MG63 (cell line): ENCODE data around the gene ZNF70. TPM values are rescaled to one million over a fixed set of nuclear protein-coding genes. Genes with fewer than 3 reads are reported as not detected.

Experiments
- DNase-seq: peaks from one replicate; pipeline ENCODE4 v3.0.0-alpha.2; 2020
- H3K27me3 ChIP-seq: fragments of 250-450 bp; sonication (Bioruptor Pico); 2 replicates; pipeline ENCODE4 v1.5.1; 2020; ENCODE audit warnings: mild to moderate bottlenecking, moderate library complexity
- H3K36me3 ChIP-seq: fragments of 250-450 bp; sonication (Bioruptor Pico); 2 replicates; pipeline ENCODE4 v1.5.1; 2020; ENCODE audit warnings: mild to moderate bottlenecking, moderate library complexity
- H3K4me3 ChIP-seq: fragments of 250-450 bp; sonication (Bioruptor Pico); 2 replicates; pipeline ENCODE4 v1.5.1; 2020; ENCODE audit warnings: mild to moderate bottlenecking, moderate library complexity
- H3K9me3 ChIP-seq: fragments of 250-450 bp; sonication (Bioruptor Pico); 2 replicates; pipeline ENCODE4 v1.5.1; 2020; ENCODE audit warnings: mild to moderate bottlenecking, moderate library complexity
- total RNA-seq: library from RNA; depleted of rRNA; stranded (reverse); fragments of >200 nt; shearing (Covaris generic); gene quantifications from 2 replicates; pipeline ENCODE4 v1.2.3, GENCODE V29; 2014; ENCODE audit warnings: low replicate concordance

ZNF70 gene
- total RNA-seq, 1 experiment from 2014 or later, result 3.9 TPM

GRCh38 chr22:23767673-23768548, 17.0 kb upstream of the ZNF70 start, which contains the start of gene CHCHD10:
Gene CHCHD10 (minus strand): TSS chr22:23767972. CDS start chr22:23767874, 98 bp downstream.
- Histone ChIP-seq H3K9me3 (no peaks in the 10 kb centered on the region), H3K27me3 (no peaks in the 10 kb centered on the region), H3K36me3 (no peaks in the 10 kb centered on the region), H3K4me3 (no peak within 1 kb of the TSS)
- peak; percentile 35 for DNase-seq

GRCh38 chr22:23767303-23767672, 16.4 kb upstream of the ZNF70 start:
- DNase-seq, result no peak
- Histone ChIP-seq H3K27me3 (no peaks in the 10 kb centered on the region), H3K36me3 (no peaks in the 10 kb centered on the region), H3K4me3 (no peak overlapping the region), H3K9me3 (no peaks in the 10 kb centered on the region)

- no peaks in the 10 kb centered on the region for H3K36me3 ChIP-seq
- DNase-seq, result no peak
- no peaks in the 10 kb centered on the region for H3K27me3 ChIP-seq
- no peaks in the 10 kb centered on the region for H3K9me3 ChIP-seq
- no peak overlapping the region for H3K4me3 ChIP-seq
Measured at GRCh38 chr22:23764899-23765881, 14.3 kb upstream of the ZNF70 start.

GRCh38 chr22:23763954-23764353, 13.0 kb upstream of the ZNF70 start:
- no peaks in the 10 kb centered on the region for H3K36me3 ChIP-seq
- no peak for DNase-seq
- no peaks in the 10 kb centered on the region for H3K9me3 ChIP-seq
- no peaks in the 10 kb centered on the region for H3K27me3 ChIP-seq
- H3K4me3 ChIP-seq, result no peak overlapping the region

- H3K9me3 ChIP-seq, result no peaks in the 10 kb centered on the region
- no peak for DNase-seq
- no peak overlapping the region for H3K4me3 ChIP-seq
- H3K27me3 ChIP-seq, result no peaks in the 10 kb centered on the region
- H3K36me3 ChIP-seq, result no peaks in the 10 kb centered on the region
Measured at GRCh38 chr22:23763579-23763945, 12.7 kb upstream of the ZNF70 start.

- Histone ChIP-seq H3K36me3 (no peaks in the 10 kb centered on the region), H3K4me3 (no peak within 1 kb of the TSS), H3K9me3 (no peaks in the 10 kb centered on the region), H3K27me3 (no peaks in the 10 kb centered on the region)
- DNase-seq, result peak; percentile 24
Measured at GRCh38 chr22:23762842-23763578, 12.1 kb upstream of the ZNF70 start, which contains the start of gene C22orf15. Gene C22orf15 (plus strand): TSS chr22:23762990. CDS start chr22:23763307, 317 bp downstream.

- Histone ChIP-seq H3K4me3 (no peak overlapping the region), H3K9me3 (no peaks in the 10 kb centered on the region), H3K27me3 (no peaks in the 10 kb centered on the region), H3K36me3 (no peaks in the 10 kb centered on the region)
- DNase-seq, result no peak
Measured at GRCh38 chr22:23760056-23760455, 9.1 kb upstream of the ZNF70 start.

GRCh38 chr22:23759566-23759965, 8.7 kb upstream of the ZNF70 start:
- H3K4me3 ChIP-seq, result no peak overlapping the region
- no peak for DNase-seq
- H3K9me3 ChIP-seq, result no peaks in the 10 kb centered on the region
- no peaks in the 10 kb centered on the region for H3K36me3 ChIP-seq
- H3K27me3 ChIP-seq, result no peaks in the 10 kb centered on the region

- DNase-seq, result no peak
- Histone ChIP-seq H3K27me3 (no peaks in the 10 kb centered on the region), H3K9me3 (no peaks in the 10 kb centered on the region), H3K36me3 (no peaks in the 10 kb centered on the region), H3K4me3 (no peak overlapping the region)
Measured at GRCh38 chr22:23756891-23757290, 6.0 kb upstream of the ZNF70 start.

GRCh38 chr22:23755711-23756110, 4.8 kb upstream of the ZNF70 start:
- Histone ChIP-seq H3K9me3 (no peaks in the 10 kb centered on the region), H3K27me3 (no peaks in the 10 kb centered on the region), H3K4me3 (no peak overlapping the region), H3K36me3 (no peaks in the 10 kb centered on the region)
- DNase-seq, result no peak

GRCh38 chr22:23754980-23755636, 4.2 kb upstream of the ZNF70 start:
- Histone ChIP-seq H3K4me3 (no peak overlapping the region), H3K27me3 (no peaks in the 10 kb centered on the region), H3K9me3 (no peaks in the 10 kb centered on the region), H3K36me3 (no peaks in the 10 kb centered on the region)
- no peak for DNase-seq

- DNase-seq, result no peak
- H3K9me3 ChIP-seq, result no peaks in the 10 kb centered on the region
- H3K36me3 ChIP-seq, result no peaks in the 10 kb centered on the region
- H3K4me3 ChIP-seq, result no peak within 1 kb of the TSS
- H3K27me3 ChIP-seq, result no peaks in the 10 kb centered on the region
Measured at GRCh38 chr22:23754220-23754919, 3.5 kb upstream of the ZNF70 start, which contains the start of gene VPREB3. Gene VPREB3 (minus strand): TSS chr22:23754425. CDS start chr22:23754363, 62 bp downstream.

GRCh38 chr22:23753385-23753784, 2.5 kb upstream of the ZNF70 start:
- H3K4me3 ChIP-seq, result no peak overlapping the region
- DNase-seq, result no peak
- H3K36me3 ChIP-seq, result no peaks in the 10 kb centered on the region
- H3K27me3 ChIP-seq, result no peaks in the 10 kb centered on the region
- H3K9me3 ChIP-seq, result no peaks in the 10 kb centered on the region

GRCh38 chr22:23752750-23753149, 1.8 kb upstream of the ZNF70 start:
- no peak for DNase-seq
- H3K36me3 ChIP-seq, result no peaks in the 10 kb centered on the region
- H3K4me3 ChIP-seq, result no peak overlapping the region
- no peaks in the 10 kb centered on the region for H3K27me3 ChIP-seq
- H3K9me3 ChIP-seq, result no peaks in the 10 kb centered on the region

- H3K9me3 ChIP-seq, result no peaks in the 10 kb centered on the region
- H3K27me3 ChIP-seq, result no peaks in the 10 kb centered on the region
- H3K4me3 ChIP-seq, result no peak overlapping the region
- H3K36me3 ChIP-seq, result no peaks in the 10 kb centered on the region
- DNase-seq, result no peak
Measured at GRCh38 chr22:23752090-23752691, 1.3 kb upstream of the ZNF70 start.
